Thoracic aorta (tissue), 2 donors: ENCODE data around the gene SHROOM2. TPM values are rescaled to one million over a fixed set of nuclear protein-coding genes. Genes with fewer than 3 reads are reported as not detected.
"Not testable (repeated sequence)": the region's sequence is repeated elsewhere in the genome, so short reads cannot be mapped to it uniquely, and the experiment has no call there.

Source experiments
- ATAC-seq: fragments of 150-250 bp; one replicate; pipeline ENCODE4 v1.8.0; 2017; ENCODE audit warnings: low read depth; ENCODE audit not compliant: insufficient number of reproducible peaks, low FRiP score
- DNase-seq: peaks from one replicate; pipeline ENCODE4 v3.0.0-alpha.2; 2020; ENCODE audit warnings: low spot score
- H3K27ac ChIP-seq, 2 donors: fragments of 200-600 bp; sonication (generic); 1 replicate in 1 of 2; 2 replicates in 1 of 2; pipeline ENCODE4 v1.5.1; 2016; ENCODE audit warnings: mild to moderate bottlenecking in 2 of 2, moderate library complexity in 2 of 2
- H3K27me3 ChIP-seq: fragments of 200-600 bp; sonication (generic); replicated peaks from 2 replicates; pipeline ENCODE4 v1.6.0; 2016; ENCODE audit warnings: mild to moderate bottlenecking; ENCODE audit not compliant: insufficient read depth
- H3K36me3 ChIP-seq: fragments of 200-600 bp; sonication (generic); one replicate; pipeline ENCODE4 v1.5.1; 2016
- H3K4me1 ChIP-seq, 2 donors: fragments of 200-600 bp; sonication (generic); 1 replicate in 1 of 2; 2 replicates in 1 of 2; pipeline versions ENCODE4 v1.5.1 to v1.6.0; 2016; ENCODE audit warnings: low read depth in 2 of 2, mild to moderate bottlenecking in 1 of 2; ENCODE audit not compliant: control insufficient read depth in 1 of 2
- H3K4me3 ChIP-seq: fragments of 200-600 bp; sonication (generic); 2 replicates; pipeline ENCODE4 v1.5.1; 2016; ENCODE audit warnings: mild to moderate bottlenecking
- H3K9me3 ChIP-seq: fragments of 200-600 bp; sonication (generic); 2 replicates; pipeline ENCODE4 v1.5.1; 2016
- CTCF ChIP-seq: fragments of 200-600 bp; sonication (generic); IDR thresholded peaks from one replicate; pipeline ENCODE4 v1.5.1; 2019; ENCODE audit warnings: antibody characterized with exemption
- total RNA-seq, 2 donors: library from RNA; depleted of rRNA; stranded (reverse); fragments of >200 nt; gene quantifications; one replicate each; pipeline versions ENCODE4 v1.1.0 to v1.2.3, GENCODE V29; 2016

The SHROOM2 gene
- total RNA-seq, 2 donors from 2014 or later, result 2.0 TPM

- Histone ChIP-seq H3K36me3 (no peaks in the 10 kb centered on the region), H3K9me3 (no peaks in the 10 kb centered on the region), H3K27ac (no peak overlapping the region), H3K4me3 (no peak overlapping the region), H3K27me3 (no peaks in the 10 kb centered on the region), H3K4me1 (no peaks in the 10 kb centered on the region)
- no peak for DNase-seq
- ATAC-seq, result no peak
- TF ChIP-seq CTCF, result no peak
Observed at GRCh38 chrX:9759337-9759736, 26.9 kb upstream of the SHROOM2 start.

GRCh38 chrX:9765072-9765736, 21.0 kb upstream of the SHROOM2 start:
- no peak for TF ChIP-seq CTCF
- DNase-seq (no peak), ATAC-seq (no peak)
- no peak overlapping the region for H3K27ac ChIP-seq
- no peaks in the 10 kb centered on the region for H3K9me3 ChIP-seq
- no peaks in the 10 kb centered on the region for H3K27me3 ChIP-seq
- no peak overlapping the region for H3K4me3 ChIP-seq
- no peaks in the 10 kb centered on the region for H3K36me3 ChIP-seq
- no peaks in the 10 kb centered on the region for H3K4me1 ChIP-seq

GRCh38 chrX:9765737-9766097, 20.5 kb upstream of the SHROOM2 start, which contains the start of gene GPR143:
Gene GPR143 (minus strand): TSS chrX:9765847. CDS start chrX:9765817, 30 bp downstream.
- Histone ChIP-seq H3K27me3 (no peaks in the 10 kb centered on the region), H3K4me1 (no peaks in the 10 kb centered on the region), H3K36me3 (no peaks in the 10 kb centered on the region), H3K4me3 (no peak within 1 kb of the TSS), H3K9me3 (no peaks in the 10 kb centered on the region), H3K27ac (no peak within 1 kb of the TSS)
- TF ChIP-seq CTCF, result no peak
- ATAC-seq (no peak), DNase-seq (no peak)

- Histone ChIP-seq H3K27ac (no peak overlapping the region), H3K27me3 (no peaks in the 10 kb centered on the region), H3K4me3 (no peak overlapping the region), H3K4me1 (no peaks in the 10 kb centered on the region), H3K9me3 (no peaks in the 10 kb centered on the region), H3K36me3 (no peaks in the 10 kb centered on the region)
- no peak for TF ChIP-seq CTCF
- DNase-seq (no peak), ATAC-seq (no peak)
Observed at GRCh38 chrX:9767375-9767774, 18.9 kb upstream of the SHROOM2 start.

- H3K27me3 ChIP-seq, ATAC-seq, H3K36me3 ChIP-seq, H3K4me1 ChIP-seq, H3K4me3 ChIP-seq, H3K27ac ChIP-seq, H3K9me3 ChIP-seq, DNase-seq: not testable (repeated sequence)
Observed at GRCh38 chrX:9768321-9768839, 17.8 kb upstream of the SHROOM2 start.

GRCh38 chrX:9770319-9770718, 15.9 kb upstream of the SHROOM2 start:
- DNase-seq, result no peak
- no peak for TF ChIP-seq CTCF
- H3K27ac ChIP-seq, result no peak overlapping the region
- no peaks in the 10 kb centered on the region for H3K36me3 ChIP-seq
- H3K27me3 ChIP-seq, result no peaks in the 10 kb centered on the region
- H3K9me3 ChIP-seq, result no peaks in the 10 kb centered on the region
- ATAC-seq, result no peak
- no peaks in the 10 kb centered on the region for H3K4me1 ChIP-seq
- H3K4me3 ChIP-seq, result no peak overlapping the region
